GM12878 (cell line): ENCODE measurements around the gene NFAT5. TPM values are rescaled to one million over a fixed set of nuclear protein-coding genes. Genes with fewer than 3 reads are reported as not detected.

ENCODE experiments used
- ATAC-seq: fragments of 200-7000 bp; cut with Tn5 transposase; 3 replicates; pipeline ENCODE4 v1.9.1; 2020; ENCODE audit warnings: mild to moderate bottlenecking, moderate library complexity
- BruUV-seq: library from RNA; stranded (reverse); fragments of 400-500 nt; replicated peaks from 2 replicates; lab custom pipeline; 2021; lab: Mats Ljungman, UMichigan
- CTCF ChIA-PET: fragments of 300-600 bp; sonication (Branson Sonifier 250); formaldehyde crosslinking; extraction: SDS; loops from one replicate; lab custom pipeline; 2021; ENCODE audit warnings: inconsistent platforms; lab: Yijun Ruan, JAX
- POLR2A ChIA-PET: fragments of 350-600 bp; formaldehyde crosslinking; extraction: SDS; loops from one replicate; lab custom pipeline; 2021; ENCODE audit warnings: inconsistent platforms; lab: Charles Lee
- RAD21 ChIA-PET: fragments of 300-600 bp; sonication (Branson Sonifier 250); formaldehyde crosslinking; loops from one replicate; lab custom pipeline; 2023; ENCODE audit warnings: antibody characterized with exemption; ENCODE audit not compliant: unreplicated experiment; lab: Charles Lee
- SMC1A ChIA-PET: fragments of 300-600 bp; sonication (Branson Sonifier 250); formaldehyde crosslinking; loops from one replicate; lab custom pipeline; 2023; ENCODE audit not compliant: unreplicated experiment, uncharacterized antibody; lab: Charles Lee
- DNase-seq: peaks from one replicate; pipeline ENCODE4 v3.0.0-alpha.2; 2011; ENCODE audit warnings: low read depth, low spot score
- FAIRE-seq: peaks from 3 replicates; lab custom pipeline; 2011; peaks lifted over from hg19 to GRCh38; lab: Jason Lieb, UNC
- H2AFZ ChIP-seq: 2 replicates; pipeline ENCODE4 v1.6.0; 2011; ENCODE audit warnings: low read depth, low read length, control low read depth; ENCODE audit not compliant: control insufficient read depth
- H3K27ac ChIP-seq: 2 replicates; pipeline ENCODE4 v1.5.1; 2011; ENCODE audit warnings: control low read depth; ENCODE audit not compliant: control insufficient read depth, insufficient read depth
- H3K27me3 ChIP-seq, 2 experiments: replicated peaks in 1 of 2; 2 replicates each; pipeline versions ENCODE4 v1.6.0 to v1.6.1; 2011; ENCODE audit warnings: low read length in 1 of 2; ENCODE audit not compliant: control insufficient read depth in 2 of 2, insufficient read depth in 2 of 2
- H3K36me3 ChIP-seq, 2 experiments: 2 replicates each; pipeline ENCODE4 v1.5.1; 2011; ENCODE audit warnings: low read length in 1 of 2; ENCODE audit not compliant: control insufficient read depth in 2 of 2, insufficient read depth in 2 of 2
- H3K4me1 ChIP-seq: 2 replicates; pipeline ENCODE4 v1.6.1; 2011; ENCODE audit warnings: mild to moderate bottlenecking, low read length, moderate library complexity, mixed read lengths; ENCODE audit not compliant: control insufficient read depth, insufficient read depth
- H3K4me2 ChIP-seq: 2 replicates; pipeline ENCODE4 v1.6.0; 2011; ENCODE audit warnings: control low read depth; ENCODE audit not compliant: control insufficient read depth, insufficient read depth
- H3K4me3 ChIP-seq: fragments of 200-600 bp; sonication (generic); 2 replicates; pipeline ENCODE4 v1.5.1; 2016
- H3K79me2 ChIP-seq: 2 replicates; pipeline ENCODE4 v1.6.0; 2011; ENCODE audit warnings: low read length; ENCODE audit not compliant: control insufficient read depth, insufficient read depth
- H3K9ac ChIP-seq: 2 replicates; pipeline ENCODE4 v1.8.0; 2011; ENCODE audit warnings: low read length, control low read depth, mixed read lengths; ENCODE audit not compliant: control insufficient read depth, insufficient read depth
- H3K9me3 ChIP-seq: replicated peaks from 3 replicates; pipeline ENCODE4 v1.5.1; 2011; ENCODE audit warnings: mild to moderate bottlenecking, low read length; ENCODE audit not compliant: control insufficient read depth, insufficient read depth
- H4K20me1 ChIP-seq: 2 replicates; pipeline ENCODE4 v1.6.0; 2011; ENCODE audit not compliant: control insufficient read depth, insufficient read depth
- ATF7 ChIP-seq: fragments of 450-650 bp; IDR thresholded peaks from 2 replicates; pipeline ENCODE4 v1.6.1; 2016; ENCODE audit warnings: low read depth, mild to moderate bottlenecking
- CHD4 ChIP-seq: fragments of 200-600 bp; sonication (generic); IDR thresholded peaks from 2 replicates; pipeline ENCODE4 v1.6.1; 2016; ENCODE audit warnings: mild to moderate bottlenecking
- ESRRA ChIP-seq: IDR thresholded peaks from 2 replicates; pipeline ENCODE4 v1.6.1; 2012; ENCODE audit warnings: mild to moderate bottlenecking, low read length, improper control_type of control experiment
- HDAC2 ChIP-seq: fragments of 200-600 bp; sonication (generic); IDR thresholded peaks from 2 replicates; pipeline ENCODE4 v1.6.1; 2017
- NR2C2 ChIP-seq: IDR thresholded peaks from 2 replicates; pipeline ENCODE4 v1.6.1; 2011; ENCODE audit warnings: borderline replicate concordance, low read depth; ENCODE audit not compliant: control insufficient read depth, insufficient read length
- PAX5 ChIP-seq: IDR thresholded peaks from 2 replicates; pipeline ENCODE4 v1.6.1; 2011; ENCODE audit warnings: low read depth, low read length, borderline replicate concordance
- SREBF2 ChIP-seq: IDR thresholded peaks from 2 replicates; pipeline ENCODE4 v1.6.1; 2012; ENCODE audit warnings: mild to moderate bottlenecking, low read length
- TCF3 ChIP-seq: IDR thresholded peaks from 2 replicates; pipeline ENCODE4 v1.6.1; 2012; ENCODE audit warnings: low read depth, mild to moderate bottlenecking, low read length, borderline replicate concordance; ENCODE audit not compliant: insufficient read depth
- WRNIP1 ChIP-seq: IDR thresholded peaks from 2 replicates; pipeline ENCODE4 v1.6.1; 2011; ENCODE audit warnings: low read depth, low read length, improper control_type of control experiment, borderline replicate concordance
- ZNF207 ChIP-seq: fragments of 450-650 bp; IDR thresholded peaks from 2 replicates; pipeline ENCODE4 v1.6.1; 2014; ENCODE audit warnings: antibody characterized with exemption, mild to moderate bottlenecking, borderline replicate concordance
- ZZZ3 ChIP-seq: IDR thresholded peaks from 2 replicates; pipeline ENCODE4 v1.6.1; 2011; ENCODE audit warnings: low read depth; ENCODE audit not compliant: control insufficient read depth, insufficient read length
- WGBS: methylation state at CpG from one replicate; pipeline ENCODE4 v1.1.6; 2016; ENCODE audit warnings: low lambda C conversion rate; ENCODE audit not compliant: insufficient replicate concordance, insufficient coverage; ENCODE audit errors: missing lambda C conversion rate; 5-methylcytosine and 5-hydroxymethylcytosine counted together
- in situ Hi-C: fragments of 300-500 bp; cut with MboI; formaldehyde crosslinking; loops from 9 replicates; pipeline ENCODE4 v1.14.3; 2018; ENCODE audit warnings: mixed read lengths
- intact Hi-C: fragments of 100-400 bp; cut with micrococcal nuclease; formaldehyde crosslinking; loops from one replicate; pipeline ENCODE4 v1.14.2; 2022; ENCODE audit not compliant: unreplicated experiment
- polyA plus RNA-seq, 11 experiments: library from polyadenylated mRNA; depleted of rRNA in 4 of 11; unstranded in 6 of 11; stranded (reverse) in 5 of 11; fragments of >200 nt; fragmentation: Nextera tagmentation in 4 of 11; fragmentation: Illumina TruSeq in 1 of 11; extraction: Ambion mirVana in 4 of 11; extraction: Trizol in 1 of 11; gene quantifications; 1 replicate in 1 of 11; 2 replicates in 10 of 11; pipeline versions ENCODE4 v1.2.1 to v1.2.3, GENCODE V29; 2011 to 2016; ENCODE audit warnings: inconsistent platforms in 2 of 11, missing spikeins in 2 of 11, low read depth in 1 of 11
- total RNA-seq, 4 experiments: library from RNA; depleted of rRNA in 3 of 4; stranded (reverse); fragments of >200 nt in 3 of 4; fragmentation: Illumina TruSeq in 1 of 4; extraction: Trizol in 1 of 4; gene quantifications; 2 replicates each; pipeline versions ENCODE4 v1.2.1 to v1.2.3, GENCODE V29; 2013 to 2021
- TF ChIP-seq, protein P1 (sequence below): fragments of 450-650 bp; IDR thresholded peaks from 2 replicates; pipeline ENCODE4 v1.6.1; 2017; ENCODE audit warnings: mild to moderate bottlenecking, low read depth, inconsistent platforms; ENCODE audit not compliant: poor library complexity, severe bottlenecking
- TF ChIP-seq, protein P2 (sequence below): IDR thresholded peaks from 2 replicates; pipeline ENCODE4 v1.6.1; 2011; ENCODE audit warnings: borderline replicate concordance, low read depth, mild to moderate bottlenecking, moderate library complexity, low read length; ENCODE audit not compliant: insufficient read depth, poor library complexity, severe bottlenecking
- TF ChIP-seq, protein P3 (sequence below): IDR thresholded peaks from 2 replicates; pipeline ENCODE4 v1.6.1; 2012; ENCODE audit warnings: low read depth, low read length, improper control_type of control experiment
- TF ChIP-seq, protein P4 (sequence below): fragments of 450-650 bp; IDR thresholded peaks from 2 replicates; pipeline ENCODE4 v1.6.1; 2017; ENCODE audit warnings: mild to moderate bottlenecking
- TF ChIP-seq, protein P5 (sequence below): fragments of 450-650 bp; IDR thresholded peaks from 2 replicates; pipeline ENCODE4 v1.6.1; 2016; ENCODE audit warnings: mild to moderate bottlenecking

The NFAT5 gene
- total and polyA plus RNA-seq, 10 of the 15 experiments (the other 5 are each of a cell fraction or from before 2014, with no cell fraction given) = 0.58 to 31.5 (median 12.7) TPM

DNA sequence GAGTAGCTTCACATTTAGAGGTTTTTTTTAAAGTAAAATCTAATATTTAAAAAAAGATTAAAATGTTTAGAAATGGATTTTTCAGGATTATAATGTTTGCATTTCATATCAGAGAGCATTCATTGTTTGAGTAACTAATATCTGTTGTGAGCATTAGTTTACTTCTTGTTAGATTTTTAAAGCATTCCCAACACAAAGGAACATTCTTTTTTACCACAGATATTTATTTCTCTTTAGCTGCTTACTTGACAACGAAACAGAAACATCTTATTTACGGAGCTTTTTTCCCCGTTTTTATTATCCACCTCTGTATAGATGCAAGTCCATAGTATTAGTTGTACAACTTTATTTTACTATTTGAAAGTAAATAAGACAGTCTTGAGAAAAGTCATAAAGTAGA lies 53.0 kb downstream of the NFAT5 start:
- Histone ChIP-seq H2AFZ (no peak overlapping the region), H3K4me1 (peaks cover 2% of the 10 kb centered on the region), H4K20me1 (no peaks in the 10 kb centered on the region; the same call in 1 of the 2 replicates), H3K4me3 (no peak overlapping the region), H3K9ac (no peak overlapping the region), H3K36me3 (peaks cover 5 to 11% of the 10 kb centered on the region in 2 experiments; a peak in 3 of 4 replicates), H3K27me3 (no peaks in the 10 kb centered on the region), H3K79me2 (peaks cover 53% of the 10 kb centered on the region), H3K4me2 (no peak overlapping the region), H3K27ac (no peak overlapping the region), H3K9me3 (no peaks in the 10 kb centered on the region)
- SMC1A ChIA-PET = interaction anchor here (0.5 to 1.9 kb wide), 6 partner anchors 9 to 223 kb away, joined by 3 to 5 read pairs (median 5); no protein-coding TSS in a partner anchor
- RAD21 ChIA-PET = interaction anchor here (0.8 kb wide), 1 partner anchor 223 kb away, joined by 3 read pairs; no protein-coding TSS in a partner anchor
- FAIRE-seq = no peak
- ATAC-seq = no peak
- POLR2A ChIA-PET = interaction anchor here (1.6 kb wide), 1 partner anchor 10 kb away, joined by 6 read pairs; no protein-coding TSS in a partner anchor
- CTCF ChIA-PET = interaction anchor here (1.1 kb wide), 1 partner anchor 221 kb away, joined by 4 read pairs; no protein-coding TSS in a partner anchor
- in situ Hi-C loops = no loop called here
- 97% methylated on average over 3 of the region's 3 CpGs for WGBS
- intact Hi-C loops = no loop called here
- no peak for DNase-seq
- BruUV-seq = no TSS peak
- TF ChIP-seq, protein P1, sequence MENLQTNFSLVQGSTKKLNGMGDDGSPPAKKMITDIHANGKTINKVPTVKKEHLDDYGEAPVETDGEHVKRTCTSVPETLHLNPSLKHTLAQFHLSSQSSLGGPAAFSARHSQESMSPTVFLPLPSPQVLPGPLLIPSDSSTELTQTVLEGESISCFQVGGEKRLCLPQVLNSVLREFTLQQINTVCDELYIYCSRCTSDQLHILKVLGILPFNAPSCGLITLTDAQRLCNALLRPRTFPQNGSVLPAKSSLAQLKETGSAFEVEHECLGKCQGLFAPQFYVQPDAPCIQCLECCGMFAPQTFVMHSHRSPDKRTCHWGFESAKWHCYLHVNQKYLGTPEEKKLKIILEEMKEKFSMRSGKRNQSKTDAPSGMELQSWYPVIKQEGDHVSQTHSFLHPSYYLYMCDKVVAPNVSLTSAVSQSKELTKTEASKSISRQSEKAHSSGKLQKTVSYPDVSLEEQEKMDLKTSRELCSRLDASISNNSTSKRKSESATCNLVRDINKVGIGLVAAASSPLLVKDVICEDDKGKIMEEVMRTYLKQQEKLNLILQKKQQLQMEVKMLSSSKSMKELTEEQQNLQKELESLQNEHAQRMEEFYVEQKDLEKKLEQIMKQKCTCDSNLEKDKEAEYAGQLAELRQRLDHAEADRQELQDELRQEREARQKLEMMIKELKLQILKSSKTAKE = no peak
- TF ChIP-seq TCF3 (no peak), PAX5 (no peak), CHD4 (no peak), WRNIP1 (no peak), NR2C2 (no peak), ESRRA (no peak), ZZZ3 (no peak), HDAC2 (no peak), SREBF2 (no peak), ZNF207 (no peak), ATF7 (no peak)
- TF ChIP-seq, protein P2, sequence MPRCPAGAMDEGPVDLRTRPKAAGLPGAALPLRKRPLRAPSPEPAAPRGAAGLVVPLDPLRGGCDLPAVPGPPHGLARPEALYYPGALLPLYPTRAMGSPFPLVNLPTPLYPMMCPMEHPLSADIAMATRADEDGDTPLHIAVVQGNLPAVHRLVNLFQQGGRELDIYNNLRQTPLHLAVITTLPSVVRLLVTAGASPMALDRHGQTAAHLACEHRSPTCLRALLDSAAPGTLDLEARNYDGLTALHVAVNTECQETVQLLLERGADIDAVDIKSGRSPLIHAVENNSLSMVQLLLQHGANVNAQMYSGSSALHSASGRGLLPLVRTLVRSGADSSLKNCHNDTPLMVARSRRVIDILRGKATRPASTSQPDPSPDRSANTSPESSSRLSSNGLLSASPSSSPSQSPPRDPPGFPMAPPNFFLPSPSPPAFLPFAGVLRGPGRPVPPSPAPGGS = no peak
- TF ChIP-seq, protein P3, sequence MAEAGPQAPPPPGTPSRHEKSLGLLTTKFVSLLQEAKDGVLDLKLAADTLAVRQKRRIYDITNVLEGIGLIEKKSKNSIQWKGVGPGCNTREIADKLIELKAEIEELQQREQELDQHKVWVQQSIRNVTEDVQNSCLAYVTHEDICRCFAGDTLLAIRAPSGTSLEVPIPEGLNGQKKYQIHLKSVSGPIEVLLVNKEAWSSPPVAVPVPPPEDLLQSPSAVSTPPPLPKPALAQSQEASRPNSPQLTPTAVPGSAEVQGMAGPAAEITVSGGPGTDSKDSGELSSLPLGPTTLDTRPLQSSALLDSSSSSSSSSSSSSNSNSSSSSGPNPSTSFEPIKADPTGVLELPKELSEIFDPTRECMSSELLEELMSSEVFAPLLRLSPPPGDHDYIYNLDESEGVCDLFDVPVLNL = no peak
- TF ChIP-seq, protein P4, sequence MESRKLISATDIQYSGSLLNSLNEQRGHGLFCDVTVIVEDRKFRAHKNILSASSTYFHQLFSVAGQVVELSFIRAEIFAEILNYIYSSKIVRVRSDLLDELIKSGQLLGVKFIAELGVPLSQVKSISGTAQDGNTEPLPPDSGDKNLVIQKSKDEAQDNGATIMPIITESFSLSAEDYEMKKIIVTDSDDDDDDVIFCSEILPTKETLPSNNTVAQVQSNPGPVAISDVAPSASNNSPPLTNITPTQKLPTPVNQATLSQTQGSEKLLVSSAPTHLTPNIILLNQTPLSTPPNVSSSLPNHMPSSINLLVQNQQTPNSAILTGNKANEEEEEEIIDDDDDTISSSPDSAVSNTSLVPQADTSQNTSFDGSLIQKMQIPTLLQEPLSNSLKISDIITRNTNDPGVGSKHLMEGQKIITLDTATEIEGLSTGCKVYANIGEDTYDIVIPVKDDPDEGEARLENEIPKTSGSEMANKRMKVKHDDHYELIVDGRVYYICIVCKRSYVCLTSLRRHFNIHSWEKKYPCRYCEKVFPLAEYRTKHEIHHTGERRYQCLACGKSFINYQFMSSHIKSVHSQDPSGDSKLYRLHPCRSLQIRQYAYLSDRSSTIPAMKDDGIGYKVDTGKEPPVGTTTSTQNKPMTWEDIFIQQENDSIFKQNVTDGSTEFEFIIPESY = no peak
- TF ChIP-seq, protein P5, sequence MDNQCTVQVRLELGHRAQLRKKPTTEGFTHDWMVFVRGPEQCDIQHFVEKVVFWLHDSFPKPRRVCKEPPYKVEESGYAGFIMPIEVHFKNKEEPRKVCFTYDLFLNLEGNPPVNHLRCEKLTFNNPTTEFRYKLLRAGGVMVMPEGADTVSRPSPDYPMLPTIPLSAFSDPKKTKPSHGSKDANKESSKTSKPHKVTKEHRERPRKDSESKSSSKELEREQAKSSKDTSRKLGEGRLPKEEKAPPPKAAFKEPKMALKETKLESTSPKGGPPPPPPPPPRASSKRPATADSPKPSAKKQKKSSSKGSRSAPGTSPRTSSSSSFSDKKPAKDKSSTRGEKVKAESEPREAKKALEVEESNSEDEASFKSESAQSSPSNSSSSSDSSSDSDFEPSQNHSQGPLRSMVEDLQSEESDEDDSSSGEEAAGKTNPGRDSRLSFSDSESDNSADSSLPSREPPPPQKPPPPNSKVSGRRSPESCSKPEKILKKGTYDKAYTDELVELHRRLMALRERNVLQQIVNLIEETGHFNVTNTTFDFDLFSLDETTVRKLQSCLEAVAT = no peak
